Thyroid gland (tissue), 4 donors: ENCODE measurements around the gene TSPAN11. TPM values are rescaled to one million over a fixed set of nuclear protein-coding genes. Genes with fewer than 3 reads are reported as not detected.

Source experiments
- DNase-seq, 2 donors: peaks; one replicate each; pipeline ENCODE4 v3.0.0-alpha.2; 2019
- H3K27ac ChIP-seq, 3 donors: fragments of 200-600 bp; sonication (generic); 1 replicate in 2 of 3; 2 replicates in 1 of 3; pipeline ENCODE4 v1.5.1; 2016 to 2019; ENCODE audit warnings: mild to moderate bottlenecking in 1 of 3, moderate library complexity in 1 of 3
- H3K27me3 ChIP-seq: fragments of 200-600 bp; sonication (generic); one replicate; pipeline ENCODE4 v1.5.1; 2019
- H3K36me3 ChIP-seq, 2 donors: fragments of 200-600 bp; sonication (generic); one replicate each; pipeline ENCODE4 v1.5.1; 2016 to 2019
- H3K4me1 ChIP-seq, 2 donors: fragments of 200-600 bp; sonication (generic); one replicate each; pipeline ENCODE4 v1.5.1; 2017 to 2019
- H3K4me3 ChIP-seq, 3 donors: fragments of 200-600 bp; sonication (generic); replicated peaks in 1 of 3; 1 replicate in 2 of 3; 2 replicates in 1 of 3; pipeline ENCODE4 v1.5.1; 2016; ENCODE audit warnings: mild to moderate bottlenecking in 1 of 3
- H3K9me3 ChIP-seq: fragments of 200-600 bp; sonication (generic); one replicate; pipeline ENCODE4 v1.5.1; 2017
- CTCF ChIP-seq, 6 experiments: fragments of 200-600 bp in 3 of 6; fragments of 450-650 bp in 3 of 6; sonication (generic) in 3 of 6; IDR thresholded peaks; one replicate each; pipeline ENCODE4 v1.5.1; 2016 to 2019; ENCODE audit warnings: antibody characterized with exemption in 6 of 6, mild to moderate bottlenecking in 2 of 6, inconsistent platforms in 1 of 6, moderate library complexity in 1 of 6
- POLR2A ChIP-seq, 2 donors: fragments of 450-650 bp; IDR thresholded peaks; one replicate each; pipeline ENCODE4 v1.6.1; 2017; ENCODE audit warnings: antibody characterized with exemption in 2 of 2, mild to moderate bottlenecking in 2 of 2, moderate library complexity in 1 of 2
- WGBS, 2 donors: methylation state at CpG; one replicate each; pipeline ENCODE4 v1.1.5; 2017; 5-methylcytosine and 5-hydroxymethylcytosine counted together
- intact Hi-C: fragments of 100-400 bp; cut with DNase I; formaldehyde crosslinking; loops from one replicate; pipeline ENCODE4 v1.15.1; 2023
- total RNA-seq, 4 donors: library from RNA; depleted of rRNA; stranded (reverse); fragments of >200 nt; gene quantifications; one replicate each; pipeline ENCODE4 v1.2.3, GENCODE V29; 2016

The TSPAN11 gene
- total RNA-seq, 4 donors from 2014 or later = 2.0 to 7.5 (median 4.4) TPM

- peak in 1 of 2 donors; percentile 8 for DNase-seq
- Histone ChIP-seq H3K27ac (no peak overlapping the region), H3K9me3 (no peaks in the 10 kb centered on the region), H3K4me1 (peaks cover 0 to 6% of the 10 kb centered on the region in 2 donors), H3K4me3 (no peak overlapping the region), H3K27me3 (no peaks in the 10 kb centered on the region), H3K36me3 (no peaks in the 10 kb centered on the region)
- TF ChIP-seq POLR2A (IDR thresholded peaks at IDR 0.05) (no peak), CTCF (IDR thresholded peaks at IDR 0.05) (no peak)
- WGBS, 2 donors = 60 to 82% methylated on average over 5 of the region's 5 CpGs
- intact Hi-C loops = no loop called here
Observed at GRCh38 chr12:30930641-30931040, 4.1 kb downstream of the TSPAN11 start.

- Histone ChIP-seq H3K4me3 (no peak overlapping the region), H3K9me3 (no peaks in the 10 kb centered on the region), H3K27ac (no peak overlapping the region), H3K4me1 (no peaks in the 10 kb centered on the region), H3K27me3 (no peaks in the 10 kb centered on the region), H3K36me3 (no peaks in the 10 kb centered on the region)
- no peak for DNase-seq
- TF ChIP-seq CTCF (IDR thresholded peaks at IDR 0.05) (no peak), POLR2A (IDR thresholded peaks at IDR 0.05) (no peak)
- intact Hi-C loops = no loop called here
- 89 to 93% methylated on average over 3 of the region's 3 CpGs for WGBS, 2 donors
Observed at GRCh38 chr12:30932881-30933280, 6.3 kb downstream of the TSPAN11 start.

GRCh38 chr12:30934811-30935210, 8.3 kb downstream of the TSPAN11 start:
- Histone ChIP-seq H3K27me3 (no peaks in the 10 kb centered on the region), H3K4me3 (no peak overlapping the region), H3K9me3 (no peaks in the 10 kb centered on the region), H3K4me1 (no peaks in the 10 kb centered on the region), H3K36me3 (no peaks in the 10 kb centered on the region), H3K27ac (no peak overlapping the region)
- intact Hi-C loops = no loop called here
- 75 to 100% methylated on average over 2 of the region's 2 CpGs for WGBS, 2 donors
- TF ChIP-seq POLR2A (IDR thresholded peaks at IDR 0.05) = no peak
- no peak for TF ChIP-seq CTCF (IDR thresholded peaks at IDR 0.05)
- DNase-seq = no peak

- H3K27me3 ChIP-seq = no peaks in the 10 kb centered on the region
- TF ChIP-seq CTCF (IDR thresholded peaks at IDR 0.05) (no peak), POLR2A (IDR thresholded peaks at IDR 0.05) (no peak)
- no peaks in the 10 kb centered on the region for H3K9me3 ChIP-seq
- H3K4me1 ChIP-seq = no peaks in the 10 kb centered on the region
- no peaks in the 10 kb centered on the region for H3K36me3 ChIP-seq
- no peak overlapping the region for H3K4me3 ChIP-seq
- intact Hi-C loops = no loop called here
- WGBS, 2 donors = 49 to 53% methylated on average over 2 of the region's 2 CpGs
- no peak for DNase-seq
- no peak overlapping the region for H3K27ac ChIP-seq
Observed at GRCh38 chr12:30936036-30936435, 9.5 kb downstream of the TSPAN11 start.

- Histone ChIP-seq H3K4me1 (no peaks in the 10 kb centered on the region), H3K27ac (no peak overlapping the region), H3K4me3 (no peak overlapping the region), H3K27me3 (no peaks in the 10 kb centered on the region), H3K36me3 (no peaks in the 10 kb centered on the region), H3K9me3 (no peaks in the 10 kb centered on the region)
- no peak for DNase-seq
- intact Hi-C loops = no loop called here
- TF ChIP-seq CTCF (IDR thresholded peaks at IDR 0.05) = no peak
- no peak for TF ChIP-seq POLR2A (IDR thresholded peaks at IDR 0.05)
- WGBS, 2 donors = 67 to 88% methylated on average over 4 of the region's 4 CpGs
Observed at GRCh38 chr12:30939234-30939633, 12.7 kb downstream of the TSPAN11 start.
